SU-DHL-6 (cell line): ENCODE data around the gene UBE2D3.
"Not testable (repeated sequence)": the region's sequence is repeated elsewhere in the genome, so short reads cannot be mapped to it uniquely, and the experiment has no call there.

Source experiments
- H2AFZ ChIP-seq: fragments of 200-600 bp; sonication (generic); 2 replicates; pipeline ENCODE4 v1.6.1; 2014; ENCODE audit warnings: low read depth, mild to moderate bottlenecking, moderate library complexity, mixed read lengths, antibody characterized with exemption, low read length; ENCODE audit not compliant: severe bottlenecking
- H3F3A ChIP-seq: fragments of 200-600 bp; shearing (Covaris generic); 2 replicates; pipeline ENCODE4 v1.6.0; 2016; ENCODE audit warnings: antibody characterized with exemption, mild to moderate bottlenecking; ENCODE audit not compliant: insufficient read depth
- H3K27ac ChIP-seq: fragments of 200-600 bp; sonication (generic); 2 replicates; pipeline ENCODE4 v1.5.1; 2016; ENCODE audit warnings: low read depth, mild to moderate bottlenecking, low read length, moderate library complexity, mixed read lengths
- H3K27me3 ChIP-seq: fragments of 200-600 bp; sonication (generic), shearing (Covaris generic); 2 replicates; pipeline ENCODE4 v1.6.0; 2014; ENCODE audit warnings: mild to moderate bottlenecking, low read length
- H3K36me3 ChIP-seq: fragments of 200-600 bp; sonication (generic); 2 replicates; pipeline ENCODE4 v1.6.1; 2014; ENCODE audit warnings: mild to moderate bottlenecking, low read length, mixed read lengths
- H3K4me2 ChIP-seq: fragments of 300-600, 200-600 bp; shearing (Covaris generic), sonication (generic); 2 replicates; pipeline ENCODE4 v1.6.0; 2014; ENCODE audit warnings: low read length, low read depth, mild to moderate bottlenecking; ENCODE audit not compliant: poor library complexity, severe bottlenecking
- H3K4me3 ChIP-seq: fragments of 200-600 bp; sonication (generic); 2 replicates; pipeline ENCODE4 v1.5.1; 2014; ENCODE audit warnings: antibody characterized with exemption, low read length, mild to moderate bottlenecking, mixed read lengths; ENCODE audit not compliant: insufficient read depth, poor library complexity, severe bottlenecking
- H3K79me2 ChIP-seq: fragments of 200-600 bp; sonication (generic); 2 replicates; pipeline ENCODE4 v1.6.1; 2014; ENCODE audit warnings: mild to moderate bottlenecking, low read length, moderate library complexity; ENCODE audit not compliant: insufficient read depth
- H3K9ac ChIP-seq: fragments of 200-600 bp; sonication (generic); 2 replicates; pipeline ENCODE4 v1.7.0; 2014; ENCODE audit warnings: mild to moderate bottlenecking, low read length
- H3K9me2 ChIP-seq: fragments of 200-600 bp; sonication (generic); replicated peaks from 2 replicates; pipeline ENCODE4 v1.6.1; 2014; ENCODE audit warnings: low read length; ENCODE audit not compliant: insufficient read depth
- H3K9me3 ChIP-seq: fragments of 200-600 bp; sonication (generic); 2 replicates; pipeline ENCODE4 v1.6.1; 2014; ENCODE audit warnings: low read length, mixed read lengths; ENCODE audit not compliant: insufficient read depth
- H4K20me1 ChIP-seq: fragments of 200-600 bp; sonication (generic); 2 replicates; pipeline ENCODE4 v1.6.1; 2014; ENCODE audit warnings: low read depth, mild to moderate bottlenecking, antibody characterized with exemption, low read length, moderate library complexity, mixed read lengths
- EZH2phosphoT487 ChIP-seq: fragments of 200-600 bp; sonication (generic), shearing (Covaris generic); conservative IDR thresholded peaks from 2 replicates; pipeline ENCODE4 v1.6.1; 2018; ENCODE audit warnings: mild to moderate bottlenecking, antibody characterized with exemption, low read length, moderate library complexity, mixed read lengths
- TF ChIP-seq, protein P1 (sequence below): fragments of 200-600 bp; sonication (generic); IDR thresholded peaks from one replicate; pipeline ENCODE4 v1.5.1; 2017; ENCODE audit warnings: antibody characterized with exemption, mild to moderate bottlenecking, low read length, moderate library complexity; ENCODE audit not compliant: insufficient read depth, poor library complexity, severe bottlenecking

The UBE2D3 gene

DNA sequence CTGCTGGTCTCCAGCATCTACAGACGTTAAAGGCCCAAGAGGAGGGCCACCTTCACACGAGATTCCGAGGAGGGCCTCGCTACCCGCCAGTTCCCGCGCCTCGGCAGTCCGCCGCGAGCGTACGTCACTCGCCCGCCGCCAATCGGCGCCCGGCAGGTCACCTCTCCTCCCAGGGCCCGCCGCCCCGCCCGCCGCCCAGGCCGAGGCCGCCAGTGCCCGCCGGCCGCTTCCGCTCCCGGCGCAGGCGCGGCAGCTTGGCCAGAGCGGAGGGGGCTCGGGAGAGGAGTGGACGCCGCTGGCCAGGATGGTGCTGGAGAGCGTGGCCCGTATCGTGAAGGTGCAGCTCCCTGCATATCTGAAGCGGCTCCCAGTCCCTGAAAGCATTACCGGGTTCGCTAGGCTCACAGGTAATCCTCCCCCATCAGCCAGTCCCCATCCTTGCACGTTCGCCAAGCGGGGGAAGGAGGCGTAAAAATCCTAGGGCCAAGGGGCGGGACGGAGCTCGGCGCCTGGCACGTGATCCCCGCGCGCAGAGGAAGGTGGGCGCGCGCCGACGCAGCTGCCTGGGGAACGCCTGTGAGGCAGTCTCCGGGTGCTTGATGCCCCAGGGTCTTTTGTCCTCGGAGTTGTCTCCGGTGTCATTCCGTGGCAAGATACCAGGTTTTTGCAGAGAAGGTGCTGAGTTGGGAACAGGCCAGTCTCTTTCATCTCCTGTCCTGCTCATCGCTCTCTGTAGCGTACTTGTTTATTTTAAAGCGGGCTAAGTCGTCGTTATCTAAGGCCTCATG lies 41.6 kb upstream of the UBE2D3 start, which contains the start of gene CISD2:
Gene CISD2, plus strand, starts transcription at position 212 of the 788 bp plus-strand sequence. Its CDS starts 93 bp downstream, at position 305.
- peaks cover 10% of the 10 kb centered on the region for H3F3A ChIP-seq
- peaks cover 73% of the 10 kb centered on the region for H3K79me2 ChIP-seq
- H3K4me3 ChIP-seq: peak within 1 kb of the TSS; percentile 71
- no peaks in the 10 kb centered on the region for H4K20me1 ChIP-seq
- H3K27ac ChIP-seq: peak within 1 kb of the TSS; percentile 99
- peak within 1 kb of the TSS; percentile 70 for H3K9ac ChIP-seq
- peak within 1 kb of the TSS; percentile 45 for H2AFZ ChIP-seq
- no peaks in the 10 kb centered on the region for H3K9me2 ChIP-seq
- H3K9me3 ChIP-seq: no peaks in the 10 kb centered on the region
- H3K36me3 ChIP-seq: no peaks in the 10 kb centered on the region
- no peaks in the 10 kb centered on the region for H3K27me3 ChIP-seq
- TF ChIP-seq, protein P1, sequence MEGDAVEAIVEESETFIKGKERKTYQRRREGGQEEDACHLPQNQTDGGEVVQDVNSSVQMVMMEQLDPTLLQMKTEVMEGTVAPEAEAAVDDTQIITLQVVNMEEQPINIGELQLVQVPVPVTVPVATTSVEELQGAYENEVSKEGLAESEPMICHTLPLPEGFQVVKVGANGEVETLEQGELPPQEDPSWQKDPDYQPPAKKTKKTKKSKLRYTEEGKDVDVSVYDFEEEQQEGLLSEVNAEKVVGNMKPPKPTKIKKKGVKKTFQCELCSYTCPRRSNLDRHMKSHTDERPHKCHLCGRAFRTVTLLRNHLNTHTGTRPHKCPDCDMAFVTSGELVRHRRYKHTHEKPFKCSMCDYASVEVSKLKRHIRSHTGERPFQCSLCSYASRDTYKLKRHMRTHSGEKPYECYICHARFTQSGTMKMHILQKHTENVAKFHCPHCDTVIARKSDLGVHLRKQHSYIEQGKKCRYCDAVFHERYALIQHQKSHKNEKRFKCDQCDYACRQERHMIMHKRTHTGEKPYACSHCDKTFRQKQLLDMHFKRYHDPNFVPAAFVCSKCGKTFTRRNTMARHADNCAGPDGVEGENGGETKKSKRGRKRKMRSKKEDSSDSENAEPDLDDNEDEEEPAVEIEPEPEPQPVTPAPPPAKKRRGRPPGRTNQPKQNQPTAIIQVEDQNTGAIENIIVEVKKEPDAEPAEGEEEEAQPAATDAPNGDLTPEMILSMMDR: no peak
- no peak for TF ChIP-seq EZH2phosphoT487
- peak within 1 kb of the TSS; percentile 90 for H3K4me2 ChIP-seq

DNA sequence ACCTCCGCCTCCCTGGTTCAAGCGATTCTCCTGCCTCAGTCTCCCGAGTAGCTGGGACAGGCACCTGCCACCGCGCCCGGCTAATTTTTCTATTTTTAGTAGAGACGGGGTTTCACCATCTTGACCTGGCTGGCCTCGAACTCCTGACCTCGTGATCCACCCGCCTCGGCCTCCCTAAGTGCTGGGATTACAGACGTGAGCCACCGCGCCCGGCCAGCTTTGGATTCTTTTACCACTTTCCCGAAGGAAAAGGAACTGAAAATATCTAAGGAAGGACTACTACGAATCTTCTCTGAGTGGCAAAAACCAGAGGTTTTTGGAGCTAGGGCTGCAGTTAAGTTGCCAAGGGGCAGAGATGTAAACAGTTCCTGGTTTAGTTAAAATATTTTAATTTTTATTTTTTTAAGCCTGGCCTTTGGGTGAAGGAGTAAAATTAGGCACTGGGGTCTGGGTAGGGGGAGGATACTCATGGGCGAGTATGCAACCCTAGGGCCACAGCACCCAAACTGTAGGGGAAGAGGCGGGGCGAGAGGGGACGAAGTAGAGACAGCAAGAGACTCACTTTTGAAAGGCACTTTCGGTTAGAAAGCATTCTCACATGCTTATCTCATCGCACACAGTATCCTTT lies 40.9 kb upstream of the UBE2D3 start:
- peaks cover 10% of the 10 kb centered on the region for H3F3A ChIP-seq
- no peak overlapping the region for H2AFZ ChIP-seq
- H3K9ac ChIP-seq: peak overlapping the region; percentile 70
- peak overlapping the region; percentile 90 for H3K4me2 ChIP-seq
- H3K79me2 ChIP-seq: peaks cover 67% of the 10 kb centered on the region
- H4K20me1 ChIP-seq: no peaks in the 10 kb centered on the region
- H3K9me3 ChIP-seq: no peaks in the 10 kb centered on the region
- no peaks in the 10 kb centered on the region for H3K36me3 ChIP-seq
- no peaks in the 10 kb centered on the region for H3K27me3 ChIP-seq
- no peak for TF ChIP-seq EZH2phosphoT487
- TF ChIP-seq, protein P1: no peak
- H3K4me3 ChIP-seq: peak overlapping the region; percentile 71
- H3K27ac ChIP-seq: peak overlapping the region; percentile 99
- H3K9me2 ChIP-seq: no peaks in the 10 kb centered on the region

DNA sequence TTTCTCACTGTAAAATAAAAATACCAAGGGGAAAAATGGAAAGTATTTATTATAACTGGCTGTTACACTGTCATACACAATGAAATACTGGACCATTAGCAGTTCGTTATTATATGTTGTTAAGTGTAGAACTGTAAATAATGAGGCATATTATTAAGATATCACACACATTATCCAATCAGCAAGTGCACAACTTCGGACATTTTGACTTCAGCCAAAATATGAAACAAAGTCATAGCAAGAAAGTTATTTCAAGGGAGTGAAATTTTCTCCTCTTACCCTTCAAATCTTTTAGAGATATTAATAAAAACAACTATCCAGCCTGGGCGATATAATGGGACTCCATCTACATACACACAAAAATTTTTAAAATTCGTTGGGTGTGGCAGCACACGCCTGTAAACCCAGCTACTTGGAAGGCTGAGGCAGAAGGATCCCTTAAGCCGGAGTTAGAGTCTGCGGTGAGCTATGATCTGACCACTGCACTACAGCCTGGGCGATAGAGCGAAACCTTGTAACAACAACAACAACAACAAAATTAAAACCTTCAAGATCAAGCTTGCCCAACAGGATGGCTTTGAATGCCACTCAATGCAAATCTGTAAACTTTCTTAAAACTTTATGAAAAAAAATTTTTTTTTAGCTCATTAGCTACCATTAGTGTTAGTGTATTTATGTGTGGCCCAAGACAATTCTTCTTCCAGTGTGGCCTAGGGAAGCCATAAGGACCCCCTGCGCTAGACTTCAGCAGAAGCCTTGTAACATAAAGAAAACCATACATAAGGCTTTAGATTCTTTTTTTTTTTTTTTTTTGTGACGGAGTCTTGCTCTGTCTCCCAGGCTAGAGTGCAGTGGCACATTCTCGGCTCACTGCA lies 40.2 kb upstream of the UBE2D3 start:
- Histone ChIP-seq H3K9ac (peak overlapping the region; percentile 70), H3K27me3 (no peaks in the 10 kb centered on the region), H2AFZ (peak overlapping the region; percentile 48), H3K36me3 (no peaks in the 10 kb centered on the region), H3K27ac (peak overlapping the region; percentile 99), H3K9me2 (no peaks in the 10 kb centered on the region), H3K9me3 (no peaks in the 10 kb centered on the region), H3F3A (peaks cover 10% of the 10 kb centered on the region), H3K4me2 (peak overlapping the region; percentile 90), H3K4me3 (peak overlapping the region; percentile 71), H3K79me2 (peaks cover 59% of the 10 kb centered on the region), H4K20me1 (no peaks in the 10 kb centered on the region)
- no peak for TF ChIP-seq EZH2phosphoT487
- TF ChIP-seq, protein P1: no peak

DNA sequence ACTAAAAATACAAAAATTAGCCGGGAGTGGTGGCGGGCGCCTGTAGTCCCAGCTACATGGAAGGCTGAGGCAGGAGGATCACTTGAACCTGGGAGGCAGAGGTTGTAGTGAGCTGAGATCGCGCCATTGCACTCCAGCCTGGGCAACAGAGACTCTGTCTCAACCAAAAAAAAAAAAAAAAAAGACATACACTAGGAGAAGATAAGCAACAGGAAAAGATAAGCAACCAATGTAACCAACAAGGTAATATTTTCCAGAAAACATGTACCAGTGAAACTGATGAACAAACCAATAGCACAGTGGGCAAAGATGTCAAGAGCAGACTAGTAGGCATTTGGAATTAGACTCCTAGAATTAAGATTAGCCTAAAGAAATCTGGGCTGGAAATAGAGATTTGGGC lies 38.0 kb upstream of the UBE2D3 start:
- H3K36me3 ChIP-seq, H3K9ac ChIP-seq, H3K9me3 ChIP-seq, H3K4me2 ChIP-seq, H3K9me2 ChIP-seq, H3K27ac ChIP-seq, H3K4me3 ChIP-seq, H2AFZ ChIP-seq, H4K20me1 ChIP-seq, H3K27me3 ChIP-seq: not testable (repeated sequence)
- Histone ChIP-seq H3K79me2 (peaks cover 37% of the 10 kb centered on the region), H3F3A (peaks cover 10% of the 10 kb centered on the region)
